DND-41 (cell line): ENCODE measurements around the gene AOPEP.

Source experiments
- CTCF ChIP-seq: IDR thresholded peaks from 2 replicates; pipeline ENCODE4 v1.5.1; 2012; ENCODE audit warnings: borderline replicate concordance, low read length, moderate library complexity, mild to moderate bottlenecking; ENCODE audit not compliant: poor library complexity, severe bottlenecking; ENCODE audit errors: extremely low read depth
- EZH2 ChIP-seq: IDR thresholded peaks from 3 replicates; pipeline ENCODE4 v1.6.1; 2012; ENCODE audit warnings: borderline replicate concordance, low read depth, mild to moderate bottlenecking, moderate library complexity, low read length, inconsistent platforms; ENCODE audit not compliant: severe bottlenecking

- TF ChIP-seq EZH2, result no peak
- no peak for TF ChIP-seq CTCF
Measured at GRCh38 chr9:94865582-94866452, 139.3 kb downstream of the AOPEP start.
